A673 (cell line): ENCODE results near the gene RPRD1B. TPM values are rescaled to one million over a fixed set of nuclear protein-coding genes. Genes with fewer than 3 reads are reported as not detected.
A peak's percentile ranks its signal among the peaks of the same experiment; 100 is the strongest.

Source experiments
- BruUV-seq: library from RNA; stranded (reverse); fragments of 400-500 nt; replicated peaks from 2 replicates; lab custom pipeline; 2021; lab: Mats Ljungman, UMichigan
- CTCF ChIA-PET: fragments of 300-600 bp; sonication (Branson Sonifier 250); formaldehyde crosslinking; loops from one replicate; lab custom pipeline; 2022; ENCODE audit warnings: antibody characterized with exemption; lab: Charles Lee
- POLR2A ChIA-PET: fragments of 300-600 bp; sonication (Branson Sonifier 250); formaldehyde crosslinking; loops from one replicate; lab custom pipeline; 2022; ENCODE audit warnings: antibody characterized with exemption; ENCODE audit not compliant: low non-redundant PET; lab: Charles Lee
- DNase-seq: peaks from one replicate; pipeline ENCODE4 v3.0.0-alpha.2; 2015; ENCODE audit warnings: low spot score
- H3K27ac ChIP-seq: fragments of 200-600 bp; sonication (generic); 2 replicates; pipeline ENCODE4 v1.5.1; 2016; ENCODE audit warnings: mixed run types, low read depth, mild to moderate bottlenecking, mixed read lengths, antibody characterized with exemption, low read length; ENCODE audit not compliant: poor library complexity, severe bottlenecking
- H3K27me3 ChIP-seq: fragments of 200-600 bp; sonication (generic); replicated peaks from 2 replicates; pipeline ENCODE4 v1.6.1; 2017; ENCODE audit warnings: mixed run types, low read depth, mild to moderate bottlenecking, mixed read lengths, antibody characterized with exemption, low read length; ENCODE audit not compliant: insufficient read depth, poor library complexity
- H3K36me3 ChIP-seq: fragments of 200-600 bp; sonication (generic); 2 replicates; pipeline ENCODE4 v1.6.1; 2016; ENCODE audit warnings: mixed run types, mild to moderate bottlenecking, mixed read lengths, antibody characterized with exemption, low read length; ENCODE audit not compliant: insufficient read depth, poor library complexity, severe bottlenecking
- H3K4me1 ChIP-seq: fragments of 200-600 bp; sonication (generic); 2 replicates; pipeline ENCODE4 v1.6.1; 2017; ENCODE audit warnings: mixed run types, mild to moderate bottlenecking, mixed read lengths, antibody characterized with exemption, low read length; ENCODE audit not compliant: insufficient read depth, poor library complexity, severe bottlenecking
- H3K4me3 ChIP-seq: fragments of 200-600 bp; sonication (generic); 2 replicates; pipeline ENCODE4 v1.5.1; 2016; ENCODE audit warnings: low read depth, mixed run types, mild to moderate bottlenecking, mixed read lengths, low read length; ENCODE audit not compliant: poor library complexity, severe bottlenecking
- H3K9me3 ChIP-seq: fragments of 200-600 bp; sonication (generic); 2 replicates; pipeline ENCODE4 v1.6.1; 2016; ENCODE audit warnings: mixed run types, low read depth, mild to moderate bottlenecking, mixed read lengths, antibody characterized with exemption, low read length; ENCODE audit not compliant: poor library complexity, severe bottlenecking
- EZH2 ChIP-seq: fragments of 200-600 bp; sonication (generic); IDR thresholded peaks from 2 replicates; pipeline ENCODE4 v1.6.1; 2017; ENCODE audit warnings: borderline replicate concordance, low read depth, mild to moderate bottlenecking, mixed read lengths, antibody characterized with exemption, low read length; ENCODE audit not compliant: poor library complexity, severe bottlenecking
- intact Hi-C: fragments of 100-400 bp; cut with micrococcal nuclease; formaldehyde crosslinking; loops from one replicate; pipeline ENCODE4 v1.10.0; 2022; ENCODE audit not compliant: unreplicated experiment
- total RNA-seq: library from RNA; stranded (reverse); gene quantifications from 2 replicates; pipeline ENCODE4 v1.2.3, GENCODE V29; 2021
- TF ChIP-seq, protein P1 (sequence below): fragments of 300-800, 200-600 bp; sonication (generic); conservative IDR thresholded peaks from 2 replicates; pipeline ENCODE4 v1.5.1; 2017; ENCODE audit warnings: low read depth, mild to moderate bottlenecking, antibody characterized with exemption, low read length, moderate library complexity, mixed read lengths

RPRD1B gene
- total RNA-seq, 1 experiment from 2014 or later, result 36.1 TPM

DNA sequence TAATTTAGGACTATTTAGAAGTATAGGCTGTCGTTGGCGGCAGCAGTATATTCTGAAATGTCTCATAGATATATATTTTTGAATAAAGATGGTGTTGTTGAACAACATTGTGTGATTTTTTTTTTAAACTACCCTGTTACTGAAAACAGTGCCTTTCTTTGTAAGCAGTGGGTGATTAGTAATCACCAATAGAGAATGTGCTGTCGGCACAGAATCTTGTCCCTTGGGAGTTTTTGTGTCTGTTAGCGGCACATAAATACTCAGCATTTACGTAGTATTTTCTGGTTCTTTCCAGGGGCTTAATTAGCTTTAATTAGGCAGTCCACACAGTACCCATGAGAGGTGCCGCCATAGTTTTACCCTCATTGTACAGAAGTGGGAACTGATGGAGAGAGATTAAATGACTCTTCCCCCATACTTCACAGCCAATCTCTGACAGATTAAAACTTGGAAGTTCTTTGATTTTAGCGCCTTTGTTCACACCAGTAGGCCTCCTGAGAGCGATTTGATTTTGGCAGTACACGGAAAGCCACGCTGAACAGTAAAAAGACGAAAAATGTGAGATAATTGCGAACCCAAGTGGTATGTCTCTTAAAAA, 58.8 kb downstream of the RPRD1B start:
- peak; percentile 58 for DNase-seq

GRCh38 chr20:38092915-38093314, 59.4 kb downstream of the RPRD1B start:
- CTCF ChIA-PET, result interaction anchor here (0.7 kb wide), 1 partner anchor 897 kb away, joined by 5 read pairs; no protein-coding TSS in a partner anchor

More for the DNA sequence above, 58.8 kb downstream of the RPRD1B start:
- POLR2A ChIA-PET, result no interaction called here
- no TSS peak for BruUV-seq
- CTCF ChIA-PET, result interaction anchor here (0.7 kb wide), 1 partner anchor 897 kb away, joined by 5 read pairs; no protein-coding TSS in a partner anchor
- intact Hi-C loops, result no loop called here
- Histone ChIP-seq H3K27me3 (no peaks in the 10 kb centered on the region), H3K27ac (peak overlapping the region; percentile 49), H3K36me3 (peaks cover 21% of the 10 kb centered on the region), H3K4me3 (no peak overlapping the region), H3K4me1 (peaks cover 41% of the 10 kb centered on the region), H3K9me3 (no peaks in the 10 kb centered on the region)
- TF ChIP-seq, protein P1, sequence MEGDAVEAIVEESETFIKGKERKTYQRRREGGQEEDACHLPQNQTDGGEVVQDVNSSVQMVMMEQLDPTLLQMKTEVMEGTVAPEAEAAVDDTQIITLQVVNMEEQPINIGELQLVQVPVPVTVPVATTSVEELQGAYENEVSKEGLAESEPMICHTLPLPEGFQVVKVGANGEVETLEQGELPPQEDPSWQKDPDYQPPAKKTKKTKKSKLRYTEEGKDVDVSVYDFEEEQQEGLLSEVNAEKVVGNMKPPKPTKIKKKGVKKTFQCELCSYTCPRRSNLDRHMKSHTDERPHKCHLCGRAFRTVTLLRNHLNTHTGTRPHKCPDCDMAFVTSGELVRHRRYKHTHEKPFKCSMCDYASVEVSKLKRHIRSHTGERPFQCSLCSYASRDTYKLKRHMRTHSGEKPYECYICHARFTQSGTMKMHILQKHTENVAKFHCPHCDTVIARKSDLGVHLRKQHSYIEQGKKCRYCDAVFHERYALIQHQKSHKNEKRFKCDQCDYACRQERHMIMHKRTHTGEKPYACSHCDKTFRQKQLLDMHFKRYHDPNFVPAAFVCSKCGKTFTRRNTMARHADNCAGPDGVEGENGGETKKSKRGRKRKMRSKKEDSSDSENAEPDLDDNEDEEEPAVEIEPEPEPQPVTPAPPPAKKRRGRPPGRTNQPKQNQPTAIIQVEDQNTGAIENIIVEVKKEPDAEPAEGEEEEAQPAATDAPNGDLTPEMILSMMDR, result no peak
- TF ChIP-seq EZH2, result no peak

GRCh38 chr20:38093641-38094077, 60.1 kb downstream of the RPRD1B start:
- DNase-seq, result no peak
- peaks cover 12% of the 10 kb centered on the region for H3K36me3 ChIP-seq
- intact Hi-C loops, result no loop called here
- no peak for TF ChIP-seq EZH2
- TF ChIP-seq, protein P1, result no peak
- no TSS peak for BruUV-seq
- ChIA-PET CTCF (no interaction called here), POLR2A (no interaction called here)
- no peaks in the 10 kb centered on the region for H3K9me3 ChIP-seq
- peaks cover 41% of the 10 kb centered on the region for H3K4me1 ChIP-seq
- no peaks in the 10 kb centered on the region for H3K27me3 ChIP-seq
- H3K27ac ChIP-seq, result peak overlapping the region; percentile 31
- no peak overlapping the region for H3K4me3 ChIP-seq

More at GRCh38 chr20:38092915-38093314, 59.4 kb downstream of the RPRD1B start:
- POLR2A ChIA-PET, result no interaction called here
- H3K27ac ChIP-seq, result peak overlapping the region; percentile 49
- TF ChIP-seq, protein P1, result no peak
- TF ChIP-seq EZH2, result no peak
- no TSS peak for BruUV-seq
- H3K4me1 ChIP-seq, result peaks cover 41% of the 10 kb centered on the region
- no peak for DNase-seq
- peaks cover 16% of the 10 kb centered on the region for H3K36me3 ChIP-seq
- no peaks in the 10 kb centered on the region for H3K9me3 ChIP-seq
- no peak overlapping the region for H3K4me3 ChIP-seq
- intact Hi-C loops, result no loop called here
- H3K27me3 ChIP-seq, result no peaks in the 10 kb centered on the region
